ENCODE measurements around the gene MRPS22. TPM values are rescaled to one million over a fixed set of nuclear protein-coding genes. Genes with fewer than 3 reads are reported as not detected.
"Not testable (repeated sequence)": the region's sequence is repeated elsewhere in the genome, so short reads cannot be mapped to it uniquely, and the experiment has no call there.

Gene MRPS22
- total RNA-seq, 3 donors from 2014 or later: 45.2 to 47.9 (median 46.4) TPM

- no peak overlapping the region for H3K4me3 ChIP-seq
- H3K36me3 ChIP-seq: peaks cover 9% of the 10 kb centered on the region
- no peaks in the 10 kb centered on the region for H3K27me3 ChIP-seq
- DNase-seq (ENCODE audit: low spot score in 2 of 2): no peak
- intact Hi-C loops (cut with DNase I; ENCODE audit: low total_unique reads): loop anchor here (5.0 kb wide), 1 partner anchor 1031 kb away; the partner anchor contains the start of gene MRAS
- TF ChIP-seq POLR2AphosphoS5 (IDR thresholded peaks at IDR 0.05) (no peak), POLR2A (IDR thresholded peaks at IDR 0.05) (no peak)
- TF ChIP-seq, protein P1, sequence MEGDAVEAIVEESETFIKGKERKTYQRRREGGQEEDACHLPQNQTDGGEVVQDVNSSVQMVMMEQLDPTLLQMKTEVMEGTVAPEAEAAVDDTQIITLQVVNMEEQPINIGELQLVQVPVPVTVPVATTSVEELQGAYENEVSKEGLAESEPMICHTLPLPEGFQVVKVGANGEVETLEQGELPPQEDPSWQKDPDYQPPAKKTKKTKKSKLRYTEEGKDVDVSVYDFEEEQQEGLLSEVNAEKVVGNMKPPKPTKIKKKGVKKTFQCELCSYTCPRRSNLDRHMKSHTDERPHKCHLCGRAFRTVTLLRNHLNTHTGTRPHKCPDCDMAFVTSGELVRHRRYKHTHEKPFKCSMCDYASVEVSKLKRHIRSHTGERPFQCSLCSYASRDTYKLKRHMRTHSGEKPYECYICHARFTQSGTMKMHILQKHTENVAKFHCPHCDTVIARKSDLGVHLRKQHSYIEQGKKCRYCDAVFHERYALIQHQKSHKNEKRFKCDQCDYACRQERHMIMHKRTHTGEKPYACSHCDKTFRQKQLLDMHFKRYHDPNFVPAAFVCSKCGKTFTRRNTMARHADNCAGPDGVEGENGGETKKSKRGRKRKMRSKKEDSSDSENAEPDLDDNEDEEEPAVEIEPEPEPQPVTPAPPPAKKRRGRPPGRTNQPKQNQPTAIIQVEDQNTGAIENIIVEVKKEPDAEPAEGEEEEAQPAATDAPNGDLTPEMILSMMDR (IDR thresholded peaks at IDR 0.05): no peak
- no peaks in the 10 kb centered on the region for H3K4me1 ChIP-seq
- no peaks in the 10 kb centered on the region for H3K9me3 ChIP-seq
- H3K27ac ChIP-seq: no peak overlapping the region
These were observed 34.9 kb downstream of the MRPS22 start for GRCh38 chr3:139378587-139379241.

DNA sequence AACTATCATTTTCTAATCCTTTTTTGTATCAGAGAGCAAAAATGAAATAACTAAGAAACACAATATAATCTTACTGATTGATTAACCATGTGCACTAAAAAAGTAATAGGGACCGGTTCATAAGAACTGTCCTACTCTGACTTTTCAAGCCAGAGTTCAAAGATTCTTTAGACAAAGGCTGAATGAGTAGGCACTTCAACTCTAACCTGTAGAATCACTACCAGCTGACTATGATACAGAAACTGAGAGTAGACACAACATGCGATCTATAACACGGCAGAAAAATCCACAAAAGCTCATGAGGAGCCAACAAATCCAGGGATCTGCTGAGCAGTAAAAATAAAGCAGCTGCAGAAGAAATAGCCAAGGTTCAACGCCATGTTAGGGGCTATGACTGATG is 36.8 kb downstream of the MRPS22 start:
- Histone ChIP-seq H3K36me3 (no peaks in the 10 kb centered on the region), H3K27me3 (no peaks in the 10 kb centered on the region), H3K27ac (no peak overlapping the region), H3K9me3 (no peaks in the 10 kb centered on the region), H3K4me1 (no peaks in the 10 kb centered on the region), H3K4me3 (no peak overlapping the region)
- intact Hi-C loops (cut with DNase I; ENCODE audit: low total_unique reads): no loop called here
- TF ChIP-seq POLR2AphosphoS5 (IDR thresholded peaks at IDR 0.05) (no peak), POLR2A (IDR thresholded peaks at IDR 0.05) (no peak)
- DNase-seq (ENCODE audit: low spot score in 2 of 2): no peak

GRCh38 chr3:139382291-139382690 is 38.5 kb downstream of the MRPS22 start:
- not testable (repeated sequence) for H3K36me3 ChIP-seq

DNA sequence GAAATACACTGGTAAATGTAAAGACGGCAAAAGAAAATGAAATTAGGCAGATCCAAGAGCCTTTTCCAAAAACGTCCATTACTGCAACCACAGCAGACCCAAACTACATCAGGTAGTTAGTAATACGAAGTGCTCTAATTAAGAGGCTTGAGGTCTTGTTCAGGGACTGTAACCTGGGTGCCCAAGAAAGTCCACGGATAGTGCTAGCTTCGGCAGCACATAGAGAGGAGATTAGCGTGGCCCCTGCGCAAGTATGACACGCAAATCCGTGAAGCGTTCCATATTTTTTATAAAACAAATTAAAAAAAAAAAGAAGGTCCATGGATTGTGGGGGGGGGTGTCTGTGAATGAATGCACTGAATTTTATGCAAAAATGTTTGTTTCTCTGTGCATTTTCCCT is 44.3 kb downstream of the MRPS22 start:
- no peak for DNase-seq (ENCODE audit: low spot score in 2 of 2)
- no peaks in the 10 kb centered on the region for H3K27me3 ChIP-seq
- H3K4me1 ChIP-seq: peaks cover 0 to 9% of the 10 kb centered on the region in 2 donors
- H3K36me3 ChIP-seq: no peaks in the 10 kb centered on the region
- intact Hi-C loops (cut with DNase I; ENCODE audit: low total_unique reads): no loop called here
- H3K27ac ChIP-seq: no peak overlapping the region
- peak overlapping the region; percentile 90 to 94 (median 94) for H3K4me3 ChIP-seq
- no peaks in the 10 kb centered on the region for H3K9me3 ChIP-seq
- TF ChIP-seq POLR2AphosphoS5 (IDR thresholded peaks at IDR 0.05) (no peak), POLR2A (IDR thresholded peaks at IDR 0.05) (no peak)
- TF ChIP-seq, protein P1 (IDR thresholded peaks at IDR 0.05): no peak

More at GRCh38 chr3:139382291-139382690, 38.5 kb downstream of the MRPS22 start:
- H3K4me1 ChIP-seq; DNase-seq (ENCODE audit: low spot score in 2 of 2); H3K4me3 ChIP-seq; intact Hi-C loops (cut with DNase I; ENCODE audit: low total_unique reads); H3K9me3 ChIP-seq; H3K27ac ChIP-seq; H3K27me3 ChIP-seq: not testable (repeated sequence)

DNA sequence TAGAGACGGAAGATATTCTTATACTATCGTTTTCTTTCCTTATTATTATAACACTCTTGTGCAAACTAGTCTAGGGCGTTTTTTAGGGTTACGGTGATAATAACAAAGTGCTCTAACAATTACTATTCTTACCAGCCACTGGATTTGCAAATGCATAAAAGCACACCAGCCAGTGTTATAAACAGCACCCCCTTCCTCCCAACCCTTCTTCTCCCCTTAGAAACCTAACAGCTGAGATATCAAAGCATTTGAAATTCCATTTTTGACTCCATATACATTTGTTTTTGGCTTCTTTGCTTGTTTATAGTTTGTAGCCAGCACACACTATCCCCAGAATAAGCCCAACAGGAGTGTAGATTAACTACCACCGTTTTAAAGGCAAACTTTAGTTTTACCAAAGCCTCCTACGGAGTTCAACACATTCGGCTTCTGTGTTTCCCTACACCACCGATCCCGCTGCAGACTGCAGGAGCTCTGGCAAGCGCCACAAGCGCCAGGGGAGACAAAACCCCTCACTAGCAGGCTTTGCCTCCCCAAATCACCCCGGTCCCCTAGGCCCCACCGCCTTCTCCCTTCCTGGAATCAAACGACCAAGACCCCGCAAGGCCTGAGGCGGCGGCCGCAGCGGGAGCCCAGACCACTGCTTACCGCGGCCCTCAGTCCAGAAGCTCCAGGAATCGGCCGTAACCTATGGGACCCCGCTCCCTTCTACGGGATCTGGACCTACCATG is 45.2 kb downstream of the MRPS22 start:
- Histone ChIP-seq H3K4me1 (peaks cover 0 to 9% of the 10 kb centered on the region in 2 donors), H3K4me3 (peak overlapping the region; percentile 90 to 94 (median 94)), H3K27ac (peak overlapping the region; percentile 96 to 98), H3K9me3 (no peaks in the 10 kb centered on the region), H3K36me3 (no peaks in the 10 kb centered on the region), H3K27me3 (no peaks in the 10 kb centered on the region)
- TF ChIP-seq POLR2AphosphoS5 (IDR thresholded peaks at IDR 0.05): no peak
- TF ChIP-seq POLR2A (IDR thresholded peaks at IDR 0.05): no peak
- TF ChIP-seq, protein P1 (IDR thresholded peaks at IDR 0.05): no peak
- intact Hi-C loops (cut with DNase I; ENCODE audit: low total_unique reads): no loop called here
- DNase-seq (ENCODE audit: low spot score in 2 of 2): no peak
